GDM1 (cell line): Measurements from ENCODE around the gene MFN1.

ENCODE experiments used
- DNase-seq: peaks from one replicate; lab custom pipeline; 2025; lab: John Stamatoyannopoulos, UW

MFN1 gene

GRCh38 chr3:179348325-179349013, 960 bp downstream of the MFN1 start:
- DNase-seq, result no peak

GRCh38 chr3:179355996-179356395, 8.5 kb downstream of the MFN1 start:
- no peak for DNase-seq

- no peak for DNase-seq
These were observed 15.8 kb downstream of the MFN1 start for GRCh38 chr3:179363332-179363731.

- no peak for DNase-seq
These were observed 22.1 kb downstream of the MFN1 start for GRCh38 chr3:179369621-179370020.

GRCh38 chr3:179373938-179374337, 26.4 kb downstream of the MFN1 start:
- DNase-seq, result no peak

- no peak for DNase-seq
These were observed 27.8 kb downstream of the MFN1 start for GRCh38 chr3:179375091-179375999.

GRCh38 chr3:179376474-179376873, 29.0 kb downstream of the MFN1 start:
- DNase-seq, result no peak

GRCh38 chr3:179391906-179392305, 44.4 kb downstream of the MFN1 start:
- DNase-seq, result no peak

- no peak for DNase-seq
These were observed 51.2 kb downstream of the MFN1 start for GRCh38 chr3:179398574-179399231.

- no peak for DNase-seq
These were observed 54.1 kb downstream of the MFN1 start for GRCh38 chr3:179401561-179401960.

GRCh38 chr3:179402963-179403362, 55.5 kb downstream of the MFN1 start:
- no peak for DNase-seq

- no peak for DNase-seq
These were observed 56.8 kb downstream of the MFN1 start for GRCh38 chr3:179404307-179404706.

GRCh38 chr3:179410331-179410730, 62.8 kb downstream of the MFN1 start:
- no peak for DNase-seq

GRCh38 chr3:179410999-179411398, 63.5 kb downstream of the MFN1 start:
- no peak for DNase-seq

- DNase-seq, result no peak
These were observed 67.3 kb downstream of the MFN1 start for GRCh38 chr3:179414804-179415203.

- no peak for DNase-seq
These were observed 67.9 kb downstream of the MFN1 start for GRCh38 chr3:179415377-179415776.

GRCh38 chr3:179416681-179417080, 69.2 kb downstream of the MFN1 start:
- DNase-seq, result no peak

GRCh38 chr3:179418610-179419009, 71.1 kb downstream of the MFN1 start:
- no peak for DNase-seq

- no peak for DNase-seq
These were observed 74.0 kb downstream of the MFN1 start for GRCh38 chr3:179421500-179421899.

GRCh38 chr3:179425075-179425474, 77.6 kb downstream of the MFN1 start:
- DNase-seq, result no peak

GRCh38 chr3:179428876-179429548, 81.5 kb downstream of the MFN1 start:
- DNase-seq, result no peak

GRCh38 chr3:179430277-179430870, 82.9 kb downstream of the MFN1 start:
- no peak for DNase-seq
